GM18858 (cell line): ENCODE results near the gene NFATC1.
"Not testable (repeated sequence)": the region's sequence is repeated elsewhere in the genome, so short reads cannot be mapped to it uniquely, and the experiment has no call there.

Experiments used
- ATAC-seq: cut with Tn5 transposase; IDR thresholded peaks from one replicate; pipeline ENCODE4 v1.9.1; 2021; ENCODE audit not compliant: unreplicated experiment

NFATC1 gene

DNA sequence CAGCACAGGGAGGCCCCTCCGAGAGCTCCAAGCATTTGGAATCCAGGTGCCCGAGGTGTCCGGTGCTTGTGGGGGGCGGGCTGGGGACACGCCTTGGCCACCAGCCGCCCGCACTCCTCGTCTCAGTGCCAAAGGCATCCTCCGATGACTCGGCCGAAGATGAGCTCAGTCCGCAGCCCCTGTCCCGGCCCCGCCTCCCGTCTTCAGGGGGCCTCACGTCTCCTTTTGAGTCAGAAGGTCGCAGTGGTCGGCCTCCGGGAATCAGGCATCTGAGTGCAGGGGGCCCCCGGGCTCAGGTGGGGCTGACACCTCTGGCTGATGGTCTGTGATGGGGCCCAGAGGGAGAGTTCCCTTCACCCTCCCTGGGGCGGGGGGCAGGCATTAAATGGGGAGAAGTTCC lies 74.8 kb downstream of the NFATC1 start:
- no peak for ATAC-seq

DNA sequence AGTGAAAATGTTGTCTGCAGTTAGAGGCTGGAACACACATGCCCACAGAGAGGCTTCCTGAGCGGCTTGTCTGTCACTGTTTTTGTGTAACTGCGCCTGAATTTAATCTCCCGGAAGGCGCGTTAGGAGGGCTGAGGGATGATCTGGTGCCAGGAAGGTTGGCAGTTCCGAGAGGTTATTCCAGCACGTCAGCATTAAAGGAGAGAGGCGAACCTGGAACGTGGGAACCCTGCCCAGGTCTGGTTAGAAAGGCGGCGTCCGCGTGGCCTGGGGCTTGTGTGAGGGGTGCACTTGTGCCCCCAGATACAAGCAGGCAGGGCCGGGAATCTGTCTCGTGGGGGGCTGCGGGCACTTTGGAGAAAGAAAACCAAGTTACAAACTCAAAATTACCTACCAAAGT lies 75.3 kb downstream of the NFATC1 start:
- no peak for ATAC-seq

DNA sequence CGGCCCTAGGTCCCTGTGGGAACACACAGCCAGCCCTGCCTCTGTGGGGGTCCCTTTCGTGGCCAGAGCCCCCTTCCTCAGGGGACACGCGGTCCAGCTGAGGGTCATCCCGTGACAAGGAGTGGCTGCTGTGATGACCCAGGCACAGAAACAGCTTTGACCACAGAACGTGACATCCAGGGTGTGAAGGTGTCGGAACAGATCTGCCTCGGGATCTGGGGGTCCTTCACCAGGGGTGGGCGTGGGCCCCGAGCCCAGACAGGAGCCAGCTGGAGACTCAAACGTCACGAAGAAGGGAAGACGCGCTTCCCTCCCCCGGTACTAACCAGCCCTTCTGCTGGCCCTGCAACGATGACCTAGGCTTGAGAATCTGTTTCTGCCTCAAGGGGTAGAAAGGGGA lies 75.9 kb downstream of the NFATC1 start:
- no peak for ATAC-seq

DNA sequence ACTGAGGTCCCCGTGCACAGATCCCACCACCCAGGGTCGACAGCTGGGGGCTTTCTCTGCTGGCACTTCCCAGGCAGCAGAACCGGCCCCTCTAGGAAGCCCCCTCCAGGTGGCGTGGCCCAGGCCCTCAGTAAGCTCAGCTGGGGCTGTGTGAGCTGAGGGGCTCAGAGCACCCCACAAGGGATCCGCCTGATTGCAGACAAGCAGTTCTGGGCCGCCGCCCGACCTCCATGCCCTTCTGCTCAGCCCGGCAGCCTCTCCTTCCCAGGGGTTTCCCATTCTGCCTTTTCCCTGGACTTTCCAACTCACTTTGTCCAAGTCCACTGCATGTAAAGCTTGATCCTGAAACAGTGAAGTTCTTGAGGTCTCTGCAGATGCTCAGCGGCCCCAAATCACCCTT lies 76.4 kb downstream of the NFATC1 start:
- no peak for ATAC-seq

DNA sequence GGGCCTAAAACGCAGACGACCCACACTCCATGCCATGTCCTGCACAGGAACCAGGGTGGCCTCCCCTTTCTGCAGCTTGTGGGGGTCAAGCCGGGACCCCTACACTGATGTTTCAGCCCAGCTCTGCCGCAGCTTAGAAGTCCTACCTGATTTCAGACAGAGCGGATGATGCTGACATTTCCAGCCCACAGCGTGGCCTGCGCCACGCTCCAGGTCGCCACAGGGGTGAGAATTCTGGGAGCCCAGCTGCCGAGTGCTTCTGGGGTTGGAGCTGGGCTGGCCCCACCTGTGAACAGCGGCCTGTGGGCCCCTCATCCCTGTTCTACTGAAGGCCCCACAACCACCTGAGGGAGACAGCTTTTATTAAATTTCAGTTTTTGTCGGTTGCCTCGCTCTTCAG lies 77.2 kb downstream of the NFATC1 start:
- no peak for ATAC-seq

DNA sequence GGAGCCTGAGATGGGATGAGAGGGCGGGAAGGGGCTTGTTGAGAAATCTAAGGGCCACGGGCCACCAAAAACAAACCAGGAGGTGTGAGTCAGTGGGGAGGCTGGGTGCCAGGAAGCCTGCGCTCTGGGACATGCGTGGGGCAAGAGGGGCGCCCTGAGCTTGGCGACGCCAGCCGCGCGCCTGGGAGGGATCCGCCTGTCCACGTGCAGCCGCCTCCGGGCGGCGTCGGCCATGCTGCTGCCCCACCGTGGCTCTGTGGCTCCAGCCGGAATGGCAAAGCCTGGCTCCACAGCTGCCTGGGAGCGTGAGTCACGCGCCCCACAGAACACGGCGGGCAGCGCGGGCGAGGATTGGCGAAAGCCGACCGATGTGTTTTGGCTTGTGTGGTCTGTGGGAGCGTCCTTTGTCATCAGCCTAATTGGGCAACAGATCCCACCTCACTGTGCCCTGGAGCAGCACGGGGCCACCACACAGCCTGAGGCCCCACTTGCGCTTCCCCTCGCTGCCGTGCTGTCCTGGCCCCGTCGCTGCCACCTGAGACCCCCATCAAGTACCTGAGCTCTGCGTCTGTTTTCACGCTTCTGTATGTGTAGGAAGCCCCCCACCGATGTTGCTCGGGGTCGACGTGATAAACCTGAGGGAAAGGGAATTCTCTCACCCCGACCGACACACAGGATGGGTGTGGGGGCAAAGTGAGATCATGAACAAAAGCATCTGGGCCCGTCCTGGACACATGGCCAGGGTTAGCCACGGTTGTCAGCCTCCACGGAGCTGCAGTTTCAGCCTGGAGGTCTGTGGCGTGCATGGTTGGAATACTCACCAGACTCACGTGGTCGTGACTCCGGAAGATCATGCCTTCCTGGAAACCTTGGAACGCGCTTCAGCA lies 80.5 kb downstream of the NFATC1 start:
- no peak for ATAC-seq

DNA sequence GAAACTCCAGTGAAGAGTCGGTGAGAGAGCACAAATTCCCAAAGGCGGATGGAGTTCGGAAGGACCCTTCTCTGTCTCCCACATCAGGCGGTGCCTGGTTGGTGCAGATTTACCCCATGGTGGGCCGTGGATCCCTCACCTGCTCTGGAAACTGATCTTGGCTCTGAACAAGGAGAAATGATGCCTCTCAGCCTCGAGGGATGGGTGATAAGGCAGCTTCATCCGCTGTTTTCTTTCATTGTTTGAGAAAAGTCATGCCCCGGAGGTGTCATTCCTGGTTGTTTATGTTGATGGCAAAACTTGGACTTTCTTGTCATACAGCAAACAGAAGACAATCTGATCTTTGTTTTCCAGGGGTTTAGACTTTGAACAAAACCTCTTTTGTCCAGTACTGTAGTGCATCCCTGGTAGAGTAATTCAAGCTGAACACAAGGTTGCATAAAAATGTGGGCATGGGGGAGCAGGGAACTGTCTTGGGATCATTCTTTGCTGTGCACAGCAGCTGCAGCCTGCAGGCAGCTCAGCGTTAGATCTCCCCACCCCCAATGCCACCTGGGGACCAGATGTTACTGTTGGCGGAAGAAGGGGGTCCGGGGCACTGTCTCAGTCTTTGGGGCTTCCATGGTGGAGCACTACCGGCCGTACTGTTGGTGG lies 81.3 kb downstream of the NFATC1 start:
- ATAC-seq = no peak

DNA sequence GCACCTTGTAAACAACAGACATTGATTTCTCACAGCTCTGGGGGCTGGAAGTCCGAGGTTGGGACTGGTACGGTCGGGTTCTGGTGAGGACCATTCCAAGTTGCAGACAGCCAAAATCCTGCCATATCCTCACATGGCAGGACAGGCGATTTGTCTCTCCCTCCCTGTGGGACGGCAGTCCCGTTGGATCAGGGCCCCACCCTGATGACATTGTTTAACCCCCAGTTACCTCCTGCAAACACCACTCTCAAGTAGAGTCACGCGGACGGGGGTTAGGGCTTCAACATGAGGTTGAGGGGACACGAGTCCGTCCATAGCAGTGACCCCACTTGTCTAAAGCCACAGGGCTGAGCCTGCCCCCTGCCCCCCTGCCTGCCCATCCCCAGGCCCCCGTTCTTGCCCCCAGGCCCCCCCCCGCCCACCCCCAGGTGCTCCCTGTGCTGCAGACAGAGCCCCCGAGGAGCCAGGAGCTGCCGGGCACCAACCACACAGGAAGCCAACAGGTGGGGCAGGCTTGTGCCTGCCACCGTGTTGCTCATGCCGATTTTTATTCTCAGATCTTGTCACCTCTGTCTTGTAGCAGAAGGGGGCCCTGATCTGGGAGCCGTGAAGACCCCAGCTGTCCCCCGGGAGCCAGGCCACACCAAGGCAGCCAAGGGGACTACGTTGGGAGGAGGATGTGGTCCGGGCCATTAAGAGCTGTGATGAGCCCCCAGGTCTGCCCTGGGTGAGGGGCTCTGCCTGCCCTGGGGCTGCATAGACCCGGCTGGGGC lies 82.2 kb downstream of the NFATC1 start:
- no peak for ATAC-seq

DNA sequence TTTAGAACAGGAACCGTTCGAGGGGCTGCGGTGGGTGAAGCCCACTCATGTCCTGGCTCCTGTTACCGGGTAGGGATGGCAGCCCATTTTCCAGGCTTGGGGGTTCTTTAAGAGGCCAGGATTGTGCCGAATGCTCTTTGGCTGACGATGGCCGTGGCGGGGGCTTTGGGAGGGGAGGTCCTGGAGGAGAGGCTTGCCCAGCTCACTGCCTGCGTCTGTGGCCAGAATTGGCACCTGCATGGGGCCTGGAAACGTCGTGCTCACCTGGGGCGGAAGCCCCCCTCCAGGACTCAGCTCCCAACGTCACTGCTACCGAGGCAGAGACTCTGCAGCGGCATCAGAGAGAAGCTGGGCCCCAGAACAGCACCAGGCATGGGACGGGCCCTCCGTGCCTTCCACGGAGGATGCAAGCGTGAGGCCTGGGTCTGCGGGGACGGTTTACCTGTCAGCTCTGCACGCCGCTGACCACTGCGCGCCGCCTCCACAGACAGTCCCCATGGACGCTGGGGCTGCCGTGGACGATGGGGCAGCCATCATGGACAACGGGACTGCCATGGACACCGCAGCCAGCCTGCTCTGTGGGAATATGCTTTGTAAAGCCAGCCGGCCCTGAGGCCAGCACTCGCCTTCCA lies 82.9 kb downstream of the NFATC1 start:
- no peak for ATAC-seq

DNA sequence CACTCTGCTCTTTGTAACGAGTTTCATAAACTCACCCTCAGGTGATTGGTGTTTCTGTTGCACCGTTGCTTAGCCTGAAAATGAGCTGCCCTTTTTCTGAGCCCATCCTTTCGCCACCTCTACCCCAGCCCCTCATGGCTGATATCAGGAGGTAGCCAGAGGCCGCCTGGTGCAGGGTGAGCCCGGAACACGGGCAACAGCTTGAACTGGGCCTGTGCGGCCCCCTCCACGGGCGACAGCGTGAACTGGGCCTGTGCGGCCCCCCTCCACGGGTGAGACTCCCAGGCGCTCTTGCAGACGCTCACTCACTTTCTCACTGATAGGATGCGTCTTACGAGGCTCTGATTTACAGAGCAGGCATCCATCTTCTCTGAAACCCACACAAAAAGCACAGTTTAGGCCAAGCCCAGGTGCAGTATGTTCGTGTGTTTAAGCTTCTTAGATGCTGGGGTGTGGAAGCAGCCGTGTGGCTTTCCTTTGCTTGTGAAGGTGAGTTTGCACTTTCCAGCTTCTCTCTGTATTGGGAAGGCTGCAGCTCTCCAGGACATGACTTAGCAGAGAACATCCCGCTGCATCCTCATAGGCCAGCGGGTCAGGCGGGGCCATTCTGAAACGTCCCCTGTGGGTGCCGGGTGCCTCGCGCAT lies 83.5 kb downstream of the NFATC1 start:
- no peak for ATAC-seq

DNA sequence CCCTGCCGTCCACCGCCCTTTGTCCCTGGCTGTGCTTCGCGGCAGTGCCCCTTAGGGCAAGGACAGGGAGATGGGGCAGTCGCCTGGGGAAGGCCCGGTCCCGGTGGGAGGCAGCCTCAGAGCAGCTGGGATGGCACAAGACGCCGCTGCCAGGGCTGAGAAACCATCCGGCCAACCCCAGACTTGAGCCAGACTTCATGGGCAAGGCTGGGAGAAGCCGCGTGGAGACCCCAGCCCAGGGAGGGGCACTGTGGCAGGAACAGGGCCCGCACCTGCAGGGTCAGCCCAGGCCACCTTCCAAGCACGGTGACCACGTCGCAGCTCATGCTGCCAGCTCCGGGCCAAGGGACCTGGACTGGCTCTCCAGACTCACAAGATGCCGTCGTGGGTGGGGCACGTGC lies 84.0 kb downstream of the NFATC1 start:
- ATAC-seq = no peak

DNA sequence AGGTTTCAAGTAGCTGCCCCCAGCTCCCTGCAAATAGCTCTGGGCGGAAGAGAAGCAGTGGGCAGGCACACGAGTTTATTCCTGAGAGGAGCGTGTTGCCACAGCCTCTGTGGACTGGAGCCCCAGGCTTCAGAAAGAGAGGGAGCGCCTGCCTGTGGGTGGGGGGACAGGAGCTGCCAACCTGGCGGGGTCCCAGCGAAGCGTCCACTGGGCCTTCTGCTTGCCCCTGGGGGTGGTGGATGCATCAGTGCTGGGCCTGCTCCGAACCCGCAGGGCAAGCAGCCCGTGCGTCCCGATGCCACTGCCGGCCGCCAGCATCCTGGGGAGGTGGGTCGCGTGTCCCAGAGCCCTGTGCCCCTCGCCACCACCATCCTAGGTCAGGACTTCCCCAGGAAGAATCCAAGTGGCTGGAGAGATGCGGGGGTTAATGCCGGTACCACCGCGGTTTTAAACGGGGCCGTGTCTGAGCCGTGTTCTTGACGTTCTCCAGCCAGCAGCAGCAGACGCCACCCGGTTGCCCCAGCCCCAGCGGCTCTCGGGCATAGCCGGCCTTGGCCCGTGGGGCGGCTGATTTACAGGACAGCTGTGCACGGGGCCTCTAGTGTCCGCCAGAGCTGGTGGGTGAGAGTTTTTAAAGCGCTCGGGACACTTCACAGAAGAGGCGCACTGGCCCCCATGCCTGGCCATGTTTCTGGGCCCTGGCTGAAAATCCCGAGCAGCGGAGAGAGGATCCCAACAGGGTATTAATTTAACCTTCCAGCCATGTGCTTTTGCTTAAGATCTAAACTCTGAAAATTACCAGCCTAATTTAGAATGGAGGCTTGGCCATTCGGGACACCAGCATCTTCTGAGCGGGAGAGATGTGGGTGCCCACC lies 84.7 kb downstream of the NFATC1 start:
- no peak for ATAC-seq

DNA sequence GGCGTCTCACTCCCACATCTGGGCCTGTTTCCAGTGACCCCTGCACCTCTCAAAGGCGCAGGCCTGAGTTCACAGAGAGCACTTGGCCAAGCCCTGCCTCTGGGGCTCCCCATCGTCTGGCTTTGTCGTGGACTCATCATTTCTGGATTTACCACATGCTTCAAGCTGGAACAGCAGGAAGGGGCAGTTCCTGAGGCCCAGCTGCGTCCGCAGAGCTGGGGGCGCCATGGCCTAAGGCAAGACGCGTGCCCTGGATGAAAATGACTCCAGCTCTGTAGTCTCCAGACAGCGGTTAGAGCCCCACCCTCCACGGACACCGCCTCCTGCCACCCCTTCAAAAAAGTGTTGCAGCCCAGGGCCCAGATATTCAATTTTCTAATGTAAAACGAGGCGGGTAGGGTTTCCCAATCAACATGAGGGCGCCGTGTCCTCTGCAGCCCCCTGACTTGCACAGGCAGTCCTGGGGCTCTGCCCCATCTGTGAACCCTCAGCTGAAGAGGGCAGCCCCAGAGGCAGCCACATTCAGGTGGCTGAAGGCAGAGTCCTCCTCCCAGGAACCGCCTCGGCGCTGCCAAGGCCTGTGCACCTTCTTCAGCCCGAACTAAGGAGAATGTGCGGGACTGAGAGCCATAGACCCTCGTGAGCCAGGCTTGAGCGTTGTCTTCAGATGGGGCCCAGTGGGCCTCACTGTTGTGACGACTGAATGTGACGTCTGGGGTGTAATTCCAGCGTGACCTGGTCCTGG lies 85.5 kb downstream of the NFATC1 start:
- ATAC-seq = no peak

DNA sequence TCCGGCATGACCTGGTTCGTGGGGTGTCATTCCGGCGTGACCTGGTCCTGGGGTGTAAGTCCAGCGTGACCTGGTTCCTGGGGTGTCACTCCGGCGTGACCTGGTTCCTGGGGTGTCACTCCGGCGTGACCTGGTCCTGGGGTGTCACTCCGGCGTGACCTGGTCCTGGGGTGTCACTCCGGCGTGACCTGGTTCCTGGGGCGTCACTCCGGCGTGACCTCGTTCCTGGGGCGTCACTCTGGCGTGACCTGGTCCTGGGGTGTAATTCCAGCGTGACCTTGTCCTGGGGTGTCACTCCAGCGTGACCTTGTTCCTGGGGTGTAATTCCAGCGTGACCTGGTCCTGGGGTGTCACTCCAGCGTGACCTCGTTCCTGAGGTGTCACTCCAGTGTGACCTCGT lies 87.7 kb downstream of the NFATC1 start:
- not testable (repeated sequence) for ATAC-seq

DNA sequence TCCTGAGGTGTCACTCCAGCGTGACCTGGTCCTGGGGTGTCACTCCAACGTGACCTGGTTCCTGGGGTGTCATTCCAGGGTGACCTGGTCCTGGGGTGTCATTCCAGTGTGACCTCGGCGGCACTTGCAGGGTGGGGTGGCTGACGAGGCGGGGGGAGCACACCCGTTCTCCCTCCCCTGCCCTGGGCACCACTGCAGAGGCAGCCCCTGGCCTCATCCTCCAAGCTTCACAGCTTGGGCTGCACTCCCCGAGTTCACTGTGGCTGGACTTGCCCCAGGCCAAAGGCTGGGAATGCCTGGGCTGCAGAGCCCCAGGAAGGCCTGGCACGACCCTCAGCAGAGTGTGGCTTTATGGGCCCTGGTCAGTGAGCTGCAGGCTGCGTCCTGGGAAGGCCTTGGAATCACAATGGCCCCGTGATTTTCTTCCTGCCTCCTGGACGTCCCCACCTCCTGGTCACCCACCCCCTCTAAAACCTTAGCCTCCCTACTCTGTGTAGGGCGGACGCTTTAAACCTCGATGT lies 88.3 kb downstream of the NFATC1 start:
- no peak for ATAC-seq

DNA sequence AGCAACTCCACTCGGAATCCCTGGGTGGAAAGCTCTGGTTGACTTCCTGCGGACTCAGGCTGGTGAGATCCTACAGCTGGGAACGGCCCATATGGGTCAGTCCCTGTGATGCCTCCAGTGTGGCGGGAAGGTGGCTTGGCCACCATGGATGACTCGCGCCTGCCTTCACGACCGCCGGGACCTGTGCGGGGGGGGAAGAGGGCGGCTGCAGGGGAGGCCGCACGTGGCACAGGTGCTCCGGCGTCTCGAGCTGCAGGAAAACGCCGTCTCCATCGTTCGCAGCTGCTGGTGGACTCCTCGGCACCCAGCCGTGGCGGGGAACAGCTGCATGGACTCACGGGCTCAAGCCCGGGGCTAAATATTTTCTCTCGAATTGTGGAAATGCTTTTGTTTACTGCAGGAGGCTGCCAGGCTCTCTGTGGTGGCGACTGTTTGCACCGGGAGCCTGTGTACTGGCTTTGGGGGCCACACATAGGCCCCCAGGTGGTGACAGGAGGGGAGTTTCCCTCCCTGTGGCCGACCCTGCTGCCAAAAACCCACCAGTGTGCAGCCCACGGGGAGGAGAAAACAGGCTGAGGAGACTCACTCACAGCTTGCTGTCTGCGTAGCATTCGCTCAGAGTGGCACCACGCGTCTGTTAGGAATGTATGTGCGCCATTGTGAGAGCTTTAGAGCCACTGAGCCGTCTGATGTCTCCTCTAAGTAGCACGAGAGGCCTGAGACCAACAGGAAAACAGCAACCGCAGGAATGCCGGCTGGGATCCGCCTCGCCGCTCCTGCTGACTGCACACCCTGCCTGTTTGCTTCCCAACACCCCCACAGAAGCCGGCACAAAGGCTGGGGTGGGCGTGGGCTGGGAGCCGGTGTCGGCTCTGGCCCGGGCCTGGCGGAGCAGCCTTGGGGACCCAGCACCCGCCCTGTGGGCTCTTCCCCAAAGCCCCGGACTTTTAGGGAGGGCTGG lies 89.2 kb downstream of the NFATC1 start:
- no peak for ATAC-seq

DNA sequence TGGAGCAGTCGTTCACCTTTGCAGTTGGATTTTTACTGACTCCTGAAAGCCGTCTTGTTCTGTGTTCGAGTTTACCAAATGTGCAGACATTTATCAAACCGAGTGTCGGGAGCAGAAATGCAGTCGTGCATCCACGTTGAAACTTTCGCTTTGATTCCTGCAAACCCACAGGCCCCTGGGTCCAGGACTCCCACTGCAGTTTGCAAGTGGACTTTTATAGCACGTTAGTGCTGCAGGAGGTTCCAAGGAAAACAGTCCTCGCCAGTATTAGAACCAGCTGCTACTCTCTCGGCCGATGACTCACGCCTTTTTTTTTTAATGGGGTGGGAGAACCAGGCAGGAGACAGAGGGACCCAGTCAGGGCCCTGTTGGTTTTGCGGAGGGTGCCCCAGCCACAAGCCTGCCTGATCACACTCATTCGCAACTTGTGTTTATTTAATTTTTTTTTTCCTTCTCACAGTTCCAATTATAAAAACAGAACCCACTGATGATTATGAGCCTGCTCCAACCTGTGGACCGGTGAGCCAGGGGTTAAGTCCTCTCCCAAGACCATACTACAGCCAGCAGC lies 90.1 kb downstream of the NFATC1 start:
- no peak for ATAC-seq
